ENCODE measurements around the gene GATAD2A. TPM values are rescaled to one million over a fixed set of nuclear protein-coding genes. Genes with fewer than 3 reads are reported as not detected.

Gene GATAD2A
- total and polyA plus RNA-seq, 4 donors: 7.1 to 23.7 (median 18.2) TPM

DNA sequence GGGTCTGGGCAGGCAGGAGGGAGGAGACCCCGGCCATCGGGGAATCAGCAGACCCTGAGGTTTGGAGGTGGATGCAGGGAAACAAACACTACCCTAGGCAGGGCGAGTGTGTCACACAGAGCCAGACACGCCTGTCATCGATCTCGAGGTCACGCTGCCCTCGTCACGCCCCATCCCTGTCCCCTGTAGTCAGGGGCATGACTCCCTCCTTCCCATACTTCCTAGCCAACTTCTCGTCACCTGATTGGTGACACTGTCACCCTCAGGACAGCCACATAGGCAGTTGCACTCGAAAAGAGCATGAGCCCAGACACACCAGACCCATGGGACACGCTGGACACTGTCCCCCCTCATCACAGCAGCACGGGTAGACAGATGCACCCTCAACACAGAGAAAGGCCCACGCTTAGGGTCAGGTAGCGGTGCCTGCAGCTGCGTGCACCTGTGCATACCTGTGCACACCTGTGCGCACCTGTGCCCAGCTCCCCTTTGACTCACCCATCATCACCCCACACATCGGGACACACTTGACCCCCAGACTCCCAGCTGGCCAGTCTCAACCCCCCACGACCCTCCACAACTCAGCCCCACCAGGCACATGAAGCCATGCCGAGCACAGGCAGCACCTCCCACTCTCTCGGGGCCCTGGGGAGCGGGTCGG lies 144.5 kb downstream of the GATAD2A start:
- no peak for DNase-seq (ENCODE audit: low spot score)
- 67% methylated on average over 23 of the region's 23 CpGs for WGBS
- H3K36me3 ChIP-seq (ENCODE audit: control insufficient read depth in 4 of 4, insufficient read depth in 3 of 4, low read depth in 1 of 4, low read length in 3 of 4): no peaks in the 10 kb centered on the region
- no peak overlapping the region for H3K4me3 ChIP-seq (ENCODE audit: low read depth in 1 of 3, low read length in 3 of 3)
- TF ChIP-seq HNF4A (conservative IDR thresholded peaks at IDR 0.05) (no peak), HNF4G (IDR thresholded peaks at IDR 0.05) (no peak), EGR1 (IDR thresholded peaks at IDR 0.05; ENCODE audit: low read depth in 2 of 2) (no peak), FOXA1 (IDR thresholded peaks at IDR 0.05) (no peak), FOXA2 (IDR thresholded peaks at IDR 0.05) (no peak), SP1 (IDR thresholded peaks at IDR 0.05) (no peak), GABPA (IDR thresholded peaks at IDR 0.05 in 1 of 2, conservative IDR thresholded peaks at IDR 0.05 in 1 of 2) (no peak), RAD21 (IDR thresholded peaks at IDR 0.05) (no peak), NR2F2 (IDR thresholded peaks at IDR 0.05) (no peak), YY1 (IDR thresholded peaks at IDR 0.05) (no peak), JUND (IDR thresholded peaks at IDR 0.05) (no peak), RXRA (IDR thresholded peaks at IDR 0.05) (no peak), TAF1 (conservative IDR thresholded peaks at IDR 0.05) (no peak)
- TF ChIP-seq, protein P1, sequence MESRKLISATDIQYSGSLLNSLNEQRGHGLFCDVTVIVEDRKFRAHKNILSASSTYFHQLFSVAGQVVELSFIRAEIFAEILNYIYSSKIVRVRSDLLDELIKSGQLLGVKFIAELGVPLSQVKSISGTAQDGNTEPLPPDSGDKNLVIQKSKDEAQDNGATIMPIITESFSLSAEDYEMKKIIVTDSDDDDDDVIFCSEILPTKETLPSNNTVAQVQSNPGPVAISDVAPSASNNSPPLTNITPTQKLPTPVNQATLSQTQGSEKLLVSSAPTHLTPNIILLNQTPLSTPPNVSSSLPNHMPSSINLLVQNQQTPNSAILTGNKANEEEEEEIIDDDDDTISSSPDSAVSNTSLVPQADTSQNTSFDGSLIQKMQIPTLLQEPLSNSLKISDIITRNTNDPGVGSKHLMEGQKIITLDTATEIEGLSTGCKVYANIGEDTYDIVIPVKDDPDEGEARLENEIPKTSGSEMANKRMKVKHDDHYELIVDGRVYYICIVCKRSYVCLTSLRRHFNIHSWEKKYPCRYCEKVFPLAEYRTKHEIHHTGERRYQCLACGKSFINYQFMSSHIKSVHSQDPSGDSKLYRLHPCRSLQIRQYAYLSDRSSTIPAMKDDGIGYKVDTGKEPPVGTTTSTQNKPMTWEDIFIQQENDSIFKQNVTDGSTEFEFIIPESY (IDR thresholded peaks at IDR 0.05): no peak
- TF ChIP-seq, protein P2, sequence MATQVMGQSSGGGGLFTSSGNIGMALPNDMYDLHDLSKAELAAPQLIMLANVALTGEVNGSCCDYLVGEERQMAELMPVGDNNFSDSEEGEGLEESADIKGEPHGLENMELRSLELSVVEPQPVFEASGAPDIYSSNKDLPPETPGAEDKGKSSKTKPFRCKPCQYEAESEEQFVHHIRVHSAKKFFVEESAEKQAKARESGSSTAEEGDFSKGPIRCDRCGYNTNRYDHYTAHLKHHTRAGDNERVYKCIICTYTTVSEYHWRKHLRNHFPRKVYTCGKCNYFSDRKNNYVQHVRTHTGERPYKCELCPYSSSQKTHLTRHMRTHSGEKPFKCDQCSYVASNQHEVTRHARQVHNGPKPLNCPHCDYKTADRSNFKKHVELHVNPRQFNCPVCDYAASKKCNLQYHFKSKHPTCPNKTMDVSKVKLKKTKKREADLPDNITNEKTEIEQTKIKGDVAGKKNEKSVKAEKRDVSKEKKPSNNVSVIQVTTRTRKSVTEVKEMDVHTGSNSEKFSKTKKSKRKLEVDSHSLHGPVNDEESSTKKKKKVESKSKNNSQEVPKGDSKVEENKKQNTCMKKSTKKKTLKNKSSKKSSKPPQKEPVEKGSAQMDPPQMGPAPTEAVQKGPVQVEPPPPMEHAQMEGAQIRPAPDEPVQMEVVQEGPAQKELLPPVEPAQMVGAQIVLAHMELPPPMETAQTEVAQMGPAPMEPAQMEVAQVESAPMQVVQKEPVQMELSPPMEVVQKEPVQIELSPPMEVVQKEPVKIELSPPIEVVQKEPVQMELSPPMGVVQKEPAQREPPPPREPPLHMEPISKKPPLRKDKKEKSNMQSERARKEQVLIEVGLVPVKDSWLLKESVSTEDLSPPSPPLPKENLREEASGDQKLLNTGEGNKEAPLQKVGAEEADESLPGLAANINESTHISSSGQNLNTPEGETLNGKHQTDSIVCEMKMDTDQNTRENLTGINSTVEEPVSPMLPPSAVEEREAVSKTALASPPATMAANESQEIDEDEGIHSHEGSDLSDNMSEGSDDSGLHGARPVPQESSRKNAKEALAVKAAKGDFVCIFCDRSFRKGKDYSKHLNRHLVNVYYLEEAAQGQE (IDR thresholded peaks at IDR 0.05): no peak
- TF ChIP-seq, protein P3, sequence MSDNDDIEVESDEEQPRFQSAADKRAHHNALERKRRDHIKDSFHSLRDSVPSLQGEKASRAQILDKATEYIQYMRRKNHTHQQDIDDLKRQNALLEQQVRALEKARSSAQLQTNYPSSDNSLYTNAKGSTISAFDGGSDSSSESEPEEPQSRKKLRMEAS (IDR thresholded peaks at IDR 0.05): no peak
- TF ChIP-seq, protein P4, sequence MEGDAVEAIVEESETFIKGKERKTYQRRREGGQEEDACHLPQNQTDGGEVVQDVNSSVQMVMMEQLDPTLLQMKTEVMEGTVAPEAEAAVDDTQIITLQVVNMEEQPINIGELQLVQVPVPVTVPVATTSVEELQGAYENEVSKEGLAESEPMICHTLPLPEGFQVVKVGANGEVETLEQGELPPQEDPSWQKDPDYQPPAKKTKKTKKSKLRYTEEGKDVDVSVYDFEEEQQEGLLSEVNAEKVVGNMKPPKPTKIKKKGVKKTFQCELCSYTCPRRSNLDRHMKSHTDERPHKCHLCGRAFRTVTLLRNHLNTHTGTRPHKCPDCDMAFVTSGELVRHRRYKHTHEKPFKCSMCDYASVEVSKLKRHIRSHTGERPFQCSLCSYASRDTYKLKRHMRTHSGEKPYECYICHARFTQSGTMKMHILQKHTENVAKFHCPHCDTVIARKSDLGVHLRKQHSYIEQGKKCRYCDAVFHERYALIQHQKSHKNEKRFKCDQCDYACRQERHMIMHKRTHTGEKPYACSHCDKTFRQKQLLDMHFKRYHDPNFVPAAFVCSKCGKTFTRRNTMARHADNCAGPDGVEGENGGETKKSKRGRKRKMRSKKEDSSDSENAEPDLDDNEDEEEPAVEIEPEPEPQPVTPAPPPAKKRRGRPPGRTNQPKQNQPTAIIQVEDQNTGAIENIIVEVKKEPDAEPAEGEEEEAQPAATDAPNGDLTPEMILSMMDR (IDR thresholded peaks at IDR 0.05; ENCODE audit: low read depth, low read length, missing input control): no peak
- TF ChIP-seq, protein P5, sequence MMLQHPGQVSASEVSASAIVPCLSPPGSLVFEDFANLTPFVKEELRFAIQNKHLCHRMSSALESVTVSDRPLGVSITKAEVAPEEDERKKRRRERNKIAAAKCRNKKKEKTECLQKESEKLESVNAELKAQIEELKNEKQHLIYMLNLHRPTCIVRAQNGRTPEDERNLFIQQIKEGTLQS (IDR thresholded peaks at IDR 0.05): no peak
- peaks cover 0 to 5% (median 0%) of the 10 kb centered on the region in 4 donors for H3K27me3 ChIP-seq (ENCODE audit: control insufficient read depth in 4 of 4, insufficient read depth in 4 of 4, low read length in 3 of 4)
- no peaks in the 10 kb centered on the region for H3K9me3 ChIP-seq (ENCODE audit: control insufficient read depth in 4 of 4, low read length in 3 of 4)
- H3K9ac ChIP-seq (ENCODE audit: low read depth in 1 of 2, low read length in 2 of 2): no peak overlapping the region
- H3K4me1 ChIP-seq (ENCODE audit: control insufficient read depth in 4 of 4, insufficient read depth in 4 of 4, low read length in 3 of 4): no peaks in the 10 kb centered on the region
- no peak overlapping the region for H3K27ac ChIP-seq (ENCODE audit: low read depth in 1 of 2, low read length in 2 of 2)
